Activated CD4-positive, alpha-beta T cell treated with anti-CD3 and anti-CD28 coated beads for 48 hours (primary cell): ENCODE measurements around the gene CCNI.

Source experiments
- DNase-seq: peaks from one replicate; pipeline ENCODE4 v3.0.0-alpha.2; 2020

The CCNI gene

DNA sequence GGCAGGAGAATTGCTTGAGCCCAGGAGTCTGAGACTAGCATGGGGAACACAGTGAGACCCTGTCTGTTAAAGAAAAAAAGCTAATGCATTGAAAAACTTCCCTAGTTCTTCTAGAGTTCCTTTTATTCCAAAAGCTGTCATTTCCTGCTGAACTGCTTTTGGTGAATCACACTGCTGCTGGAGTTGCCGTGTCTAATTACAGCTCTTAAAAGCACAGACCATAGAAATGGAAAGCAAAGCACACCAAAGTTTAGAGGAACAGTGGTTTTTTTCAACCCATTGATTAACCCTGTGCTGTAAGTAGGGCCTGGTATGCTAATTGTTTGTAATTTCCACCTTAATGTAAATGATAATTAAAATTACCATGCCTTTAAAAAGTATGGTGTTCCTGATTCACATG lies 73.9 kb downstream of the CCNI start:
- DNase-seq = no peak

DNA sequence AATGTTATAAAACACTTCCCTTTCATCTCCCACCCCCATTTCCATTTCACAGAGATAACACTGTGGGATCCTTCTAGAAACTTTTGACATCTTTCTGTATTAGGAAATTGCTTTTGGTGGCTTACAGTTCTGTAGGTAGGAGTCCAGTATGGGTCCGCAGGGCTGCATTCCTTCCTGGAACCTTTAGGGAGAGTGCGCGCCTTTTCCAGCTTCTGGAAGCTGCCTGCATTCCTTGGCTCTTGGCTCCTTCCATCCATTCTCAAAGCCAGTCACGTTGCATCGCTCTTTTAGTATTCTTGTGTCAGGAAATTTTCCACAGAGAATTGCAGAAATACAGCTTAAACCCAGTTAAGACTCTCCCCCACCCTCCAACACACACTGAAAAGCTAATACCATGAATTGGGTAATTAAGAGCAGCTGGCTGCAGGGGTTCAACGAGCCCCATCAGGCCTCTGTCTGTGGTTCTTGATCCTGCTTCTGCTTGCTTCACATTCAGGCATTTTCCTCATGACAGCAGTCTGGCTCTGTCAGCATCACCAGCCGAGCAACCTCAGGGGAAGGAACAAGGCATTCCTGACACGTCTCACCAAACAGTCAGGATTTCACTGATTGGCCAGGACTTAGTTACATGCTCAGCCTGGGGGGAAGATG lies 77.4 kb downstream of the CCNI start:
- no peak for DNase-seq

DNA sequence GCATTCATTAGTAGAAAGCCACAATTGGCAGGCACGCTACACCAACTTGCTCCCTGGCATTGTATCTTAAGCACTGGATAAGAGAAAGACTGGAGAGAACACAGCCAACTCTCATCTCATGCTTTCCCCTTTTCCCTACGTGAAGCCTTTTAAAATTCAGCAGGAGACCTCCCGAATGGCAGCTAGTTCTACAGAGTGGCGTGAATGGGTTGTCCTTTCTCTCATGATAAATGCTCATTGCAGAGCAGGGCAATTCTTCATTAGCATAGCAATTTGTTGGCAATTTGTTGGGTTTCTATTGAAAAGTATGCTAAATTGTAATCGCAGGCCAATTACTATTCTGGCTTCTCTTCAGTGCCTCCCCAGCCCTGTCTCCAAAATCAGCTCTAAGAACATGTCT lies 78.3 kb downstream of the CCNI start:
- DNase-seq = no peak
